ENCODE data around the gene FNDC3B.

The FNDC3B gene

DNA sequence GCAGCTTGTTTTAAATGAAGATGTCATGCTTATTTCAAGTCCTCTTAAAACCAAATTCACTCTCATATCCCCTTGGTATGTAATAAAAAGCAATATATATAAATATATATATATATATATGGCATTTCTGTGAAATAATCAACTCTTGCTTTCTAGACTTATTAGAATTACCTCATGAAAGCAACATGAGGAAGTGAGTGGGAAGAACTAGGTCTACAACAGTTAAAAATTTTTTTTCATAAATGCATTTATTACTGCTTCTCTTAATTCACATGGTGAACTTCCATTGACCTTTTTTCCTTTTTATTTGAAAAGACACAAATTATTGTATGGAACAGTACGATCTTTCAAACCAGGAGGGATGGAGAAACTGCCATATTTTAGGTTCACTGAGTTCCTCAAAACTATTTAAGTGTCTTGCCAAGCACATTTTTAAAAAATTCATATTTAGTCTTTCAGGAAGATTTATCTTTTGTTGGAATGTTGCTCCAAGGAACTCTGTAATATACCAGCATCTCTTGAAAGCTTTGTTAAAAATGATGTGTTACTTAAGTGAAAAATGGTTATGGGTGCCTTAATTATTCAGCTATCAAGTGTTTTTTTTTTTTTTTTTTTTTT lies 223.7 kb downstream of the FNDC3B start:
- DNase-seq (ENCODE audit: low read depth) = no peak
- TF ChIP-seq CTCF (IDR thresholded peaks at IDR 0.05; ENCODE audit: low read depth, low read length) (no peak), POLR2A (IDR thresholded peaks at IDR 0.05; ENCODE audit: extremely low read depth, insufficient read length) (no peak), MAX (IDR thresholded peaks at IDR 0.05; ENCODE audit: low read depth, low read length) (no peak), MYC (IDR thresholded peaks at IDR 0.05; ENCODE audit: low read depth, low read length) (no peak)
- H3K4me3 ChIP-seq (ENCODE audit: low read depth, low read length) = no peak overlapping the region

DNA sequence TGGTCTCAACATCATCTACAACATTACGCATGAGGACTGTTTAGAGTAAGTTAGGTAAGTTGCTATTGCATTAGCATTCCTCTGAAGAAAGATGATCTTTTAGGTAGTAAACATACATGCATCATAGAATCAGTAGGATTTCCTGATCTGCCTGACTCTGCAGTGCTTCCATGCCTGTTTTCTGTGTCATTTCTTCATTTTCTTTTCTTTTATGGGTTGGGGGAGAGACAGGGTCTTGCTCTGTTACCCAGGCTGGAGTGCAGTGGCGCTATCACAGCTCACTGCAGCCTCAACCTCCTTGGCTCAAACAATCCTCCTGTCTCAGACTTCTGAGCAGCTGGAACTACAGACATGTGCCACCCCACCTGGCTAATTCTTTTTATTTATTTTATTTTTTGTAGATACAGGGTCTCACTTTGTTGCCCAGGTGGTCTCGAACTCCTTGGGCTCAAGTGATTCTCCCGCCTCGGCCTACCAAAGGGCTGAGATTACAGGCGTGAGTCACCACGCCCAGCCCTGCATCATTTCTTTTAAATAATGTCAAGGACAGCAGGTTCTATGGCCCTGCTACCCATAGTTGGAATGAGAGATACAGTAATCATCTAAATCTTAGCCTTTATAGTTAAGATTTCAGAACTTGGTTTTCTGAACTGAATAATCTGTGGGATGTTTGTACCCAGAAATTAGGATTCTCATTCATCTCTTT lies 224.6 kb downstream of the FNDC3B start:
- TF ChIP-seq CTCF (IDR thresholded peaks at IDR 0.05; ENCODE audit: low read depth, low read length) (no peak), MYC (IDR thresholded peaks at IDR 0.05; ENCODE audit: low read depth, low read length) (no peak), POLR2A (IDR thresholded peaks at IDR 0.05; ENCODE audit: extremely low read depth, insufficient read length) (no peak), MAX (IDR thresholded peaks at IDR 0.05; ENCODE audit: low read depth, low read length) (no peak)
- no peak for DNase-seq (ENCODE audit: low read depth)
- H3K4me3 ChIP-seq (ENCODE audit: low read depth, low read length) = no peak overlapping the region

GRCh38 chr3:172266103-172266502 lies 226.7 kb downstream of the FNDC3B start:
- no peak for DNase-seq (ENCODE audit: low read depth)
- TF ChIP-seq CTCF (IDR thresholded peaks at IDR 0.05; ENCODE audit: low read depth, low read length) (no peak), MYC (IDR thresholded peaks at IDR 0.05; ENCODE audit: low read depth, low read length) (no peak), MAX (IDR thresholded peaks at IDR 0.05; ENCODE audit: low read depth, low read length) (no peak), POLR2A (IDR thresholded peaks at IDR 0.05; ENCODE audit: extremely low read depth, insufficient read length) (no peak)

DNA sequence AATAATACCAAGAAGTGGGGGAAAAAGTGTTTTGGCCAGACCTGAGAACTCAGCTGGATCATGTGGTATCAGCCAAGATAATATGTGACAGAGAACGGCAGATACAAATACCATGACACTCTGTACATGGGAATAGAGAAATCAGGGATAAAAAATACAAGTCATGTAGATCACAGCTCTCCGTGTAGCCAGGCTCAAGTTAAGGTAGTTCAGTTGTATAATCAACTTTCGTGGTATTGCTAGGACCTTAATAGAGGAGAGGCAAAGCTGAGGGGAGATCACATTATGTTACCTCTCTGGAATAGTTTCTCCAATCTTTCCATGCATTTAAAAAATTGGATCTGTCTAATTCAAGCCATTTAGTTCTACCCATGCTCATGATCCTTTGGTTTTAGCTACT lies 229.0 kb downstream of the FNDC3B start:
- no peak for DNase-seq (ENCODE audit: low read depth)
- TF ChIP-seq CTCF (IDR thresholded peaks at IDR 0.05; ENCODE audit: low read depth, low read length) (no peak), MAX (IDR thresholded peaks at IDR 0.05; ENCODE audit: low read depth, low read length) (no peak), POLR2A (IDR thresholded peaks at IDR 0.05; ENCODE audit: extremely low read depth, insufficient read length) (no peak), MYC (IDR thresholded peaks at IDR 0.05; ENCODE audit: low read depth, low read length) (no peak)
- no peak overlapping the region for H3K4me3 ChIP-seq (ENCODE audit: low read depth, low read length)

More at GRCh38 chr3:172266103-172266502, 226.7 kb downstream of the FNDC3B start:
- no peak overlapping the region for H3K4me3 ChIP-seq (ENCODE audit: low read depth, low read length)

- DNase-seq (ENCODE audit: low read depth) = no peak
- H3K4me3 ChIP-seq (ENCODE audit: low read depth, low read length) = no peak overlapping the region
- TF ChIP-seq CTCF (IDR thresholded peaks at IDR 0.05; ENCODE audit: low read depth, low read length) (no peak), MAX (IDR thresholded peaks at IDR 0.05; ENCODE audit: low read depth, low read length) (no peak)
Observed at GRCh38 chr3:172268868-172269267, 229.5 kb downstream of the FNDC3B start.
